ENCODE measurements around the gene ARID5B.

- peak; percentile 65; the same call in 1 of the 2 replicates for TF ChIP-seq NANOG (IDR thresholded peaks at IDR 0.05; ENCODE audit: borderline replicate concordance)
- no peak for TF ChIP-seq CTCF (conservative IDR thresholded peaks at IDR 0.05; ENCODE audit: low read depth in 2 of 2)
- no peak for TF ChIP-seq POLR2AphosphoS5 (IDR thresholded peaks at IDR 0.05; ENCODE audit: low read depth)
- no peak for TF ChIP-seq EZH2phosphoT487 (IDR thresholded peaks at IDR 0.05; ENCODE audit: unreplicated experiment)
- TF ChIP-seq JUNB (IDR thresholded peaks at IDR 0.05; ENCODE audit: unreplicated experiment), result no peak
- no peak for TF ChIP-seq REST (IDR thresholded peaks at IDR 0.05; ENCODE audit: unreplicated experiment)
- no peak for TF ChIP-seq CREB1 (CRISPR knock-in tag; IDR thresholded peaks at IDR 0.05; ENCODE audit: low read depth)
- no peak; the same call in 1 of the 2 replicates for TF ChIP-seq ETS1 (IDR thresholded peaks at IDR 0.05)
Measured at GRCh38 chr10:61986382-61986781, 84.9 kb downstream of the ARID5B start.

All from GM23338 (cell line).